AG09309 (cell line): ENCODE results near the gene DUS3L.
A peak's percentile ranks its signal among the peaks of the same experiment; 100 is the strongest.

ENCODE experiments used
- DNase-seq: peaks from one replicate; pipeline ENCODE4 v3.0.0-alpha.2; 2010; ENCODE audit warnings: low read depth
- H3K4me3 ChIP-seq: 2 replicates; pipeline ENCODE4 v1.5.1; 2011; ENCODE audit warnings: mild to moderate bottlenecking, low read depth, low read length, moderate library complexity; ENCODE audit not compliant: control insufficient read depth
- CTCF ChIP-seq: IDR thresholded peaks from 2 replicates; pipeline ENCODE4 v1.5.1; 2011; ENCODE audit warnings: mild to moderate bottlenecking, low read depth, low read length, inconsistent platforms; ENCODE audit not compliant: insufficient read depth, control insufficient read depth; ENCODE audit errors: missing control alignments

The DUS3L gene

GRCh38 chr19:5790559-5791520 is at the start of gene DUS3L:
Gene DUS3L (minus strand): TSS chr19:5791163. CDS start chr19:5791141, 22 bp downstream.
- peak; percentile 92 for DNase-seq
- H3K4me3 ChIP-seq, result peak within 1 kb of the TSS; percentile 55
- TF ChIP-seq CTCF, result no peak

- H3K4me3 ChIP-seq, result no peak within 1 kb of the TSS
- no peak for DNase-seq
- no peak for TF ChIP-seq CTCF
Measured at GRCh38 chr19:5839065-5840017, 48.4 kb upstream of the DUS3L start, which contains the start of gene FUT6. Gene FUT6 (minus strand): TSS chr19:5839702. CDS start chr19:5832567, 7,135 bp downstream.

DNA sequence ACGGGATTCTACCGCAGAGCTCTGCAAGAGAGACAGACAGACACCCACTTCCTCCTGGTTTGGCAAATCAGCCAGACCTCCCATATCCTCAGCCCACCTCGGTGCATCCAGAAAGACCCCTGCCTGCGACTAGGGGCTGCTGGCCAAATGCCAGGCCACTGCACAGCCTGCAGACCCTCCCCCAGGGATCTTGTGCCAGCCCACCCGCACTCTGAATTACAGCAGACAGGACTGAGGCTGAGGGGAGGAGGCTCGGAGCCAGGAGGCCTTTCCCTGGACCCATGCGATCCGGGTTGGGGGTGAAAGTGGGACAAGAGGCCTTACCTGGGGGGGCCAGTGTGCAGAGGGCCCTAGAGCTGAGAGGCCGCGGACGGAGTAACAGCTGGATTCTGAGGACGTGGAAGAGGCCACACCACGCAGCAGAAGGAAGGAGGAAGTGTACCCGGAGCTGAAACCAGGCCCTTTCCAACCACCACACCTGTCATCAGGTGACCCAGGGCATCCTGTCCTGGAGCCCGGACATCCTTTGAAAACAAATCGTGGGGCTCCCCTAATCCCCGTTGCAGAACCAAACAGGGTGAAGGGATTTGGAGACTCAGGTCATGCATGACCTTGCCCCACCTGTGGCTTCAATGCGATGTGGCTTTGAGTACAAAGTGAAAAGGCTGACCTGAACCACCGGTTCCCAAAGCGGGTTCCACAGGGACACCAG is 47.5 kb upstream of the DUS3L start:
- no peak for TF ChIP-seq CTCF
- no peak overlapping the region for H3K4me3 ChIP-seq

DNA sequence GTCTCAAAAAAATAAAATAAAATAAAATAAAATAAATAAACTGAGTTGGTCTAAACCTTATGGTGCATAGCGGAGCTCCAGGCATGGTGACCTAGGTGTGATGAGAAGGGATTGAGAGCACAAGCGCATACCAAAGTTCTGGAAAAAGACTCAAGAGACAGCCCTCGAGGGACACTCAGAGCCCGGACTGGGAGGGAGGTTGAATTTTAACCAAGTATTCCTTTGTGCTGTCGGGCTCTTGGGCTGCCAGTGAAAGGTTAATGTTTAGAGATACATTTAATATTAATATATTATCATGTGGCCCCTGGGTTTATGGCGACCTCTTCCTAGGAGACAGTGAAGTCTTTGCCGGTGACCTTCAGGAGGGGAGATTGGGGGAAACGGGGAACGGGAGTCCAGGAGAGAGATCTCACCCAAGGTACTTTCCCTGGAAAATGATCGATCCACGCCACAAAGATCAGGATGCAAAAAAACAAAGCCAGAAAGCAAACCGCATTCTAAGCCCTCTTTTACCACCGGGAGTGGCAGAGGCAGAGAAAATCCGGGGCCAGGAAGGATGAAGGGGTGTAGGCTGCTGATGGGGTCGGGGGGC is 46.9 kb upstream of the DUS3L start:
- DNase-seq, result no peak
- H3K4me3 ChIP-seq, result no peak overlapping the region
- no peak for TF ChIP-seq CTCF

More for the DNA sequence above, 47.5 kb upstream of the DUS3L start:
- no peak for DNase-seq

- no peak overlapping the region for H3K4me3 ChIP-seq
- TF ChIP-seq CTCF, result no peak
- DNase-seq, result no peak
Measured at GRCh38 chr19:5832527-5833216, 41.7 kb upstream of the DUS3L start.

DNA sequence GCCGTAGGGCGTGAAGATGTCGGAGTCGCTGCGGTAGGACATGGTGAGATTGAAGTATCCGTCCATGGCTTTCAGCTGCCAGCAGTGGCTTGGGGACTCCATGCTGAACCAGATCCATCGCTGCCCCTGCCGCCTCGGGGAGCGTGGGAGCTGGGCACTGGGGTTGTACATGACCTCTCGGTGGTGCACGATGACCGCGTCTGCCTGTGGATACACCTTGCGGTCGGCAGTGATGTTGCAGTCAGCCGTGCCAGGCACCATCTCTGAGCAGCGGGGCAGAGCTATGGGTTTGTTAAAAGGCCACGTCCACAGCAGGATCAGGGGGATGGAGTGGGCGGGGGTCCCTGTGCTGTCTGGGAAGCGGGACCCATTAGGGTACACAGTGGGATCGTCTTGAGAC is 41.1 kb upstream of the DUS3L start:
- DNase-seq, result no peak
- no peak overlapping the region for H3K4me3 ChIP-seq
- no peak for TF ChIP-seq CTCF
